GM12801 (cell line): ENCODE measurements around the gene FKRP.

Experiments
- TF ChIP-seq, protein P1 (sequence below): IDR thresholded peaks from one replicate; pipeline ENCODE4 v1.5.1; 2011; ENCODE audit warnings: control low read depth; ENCODE audit not compliant: insufficient read length; ENCODE audit errors: extremely low read depth

The FKRP gene

DNA sequence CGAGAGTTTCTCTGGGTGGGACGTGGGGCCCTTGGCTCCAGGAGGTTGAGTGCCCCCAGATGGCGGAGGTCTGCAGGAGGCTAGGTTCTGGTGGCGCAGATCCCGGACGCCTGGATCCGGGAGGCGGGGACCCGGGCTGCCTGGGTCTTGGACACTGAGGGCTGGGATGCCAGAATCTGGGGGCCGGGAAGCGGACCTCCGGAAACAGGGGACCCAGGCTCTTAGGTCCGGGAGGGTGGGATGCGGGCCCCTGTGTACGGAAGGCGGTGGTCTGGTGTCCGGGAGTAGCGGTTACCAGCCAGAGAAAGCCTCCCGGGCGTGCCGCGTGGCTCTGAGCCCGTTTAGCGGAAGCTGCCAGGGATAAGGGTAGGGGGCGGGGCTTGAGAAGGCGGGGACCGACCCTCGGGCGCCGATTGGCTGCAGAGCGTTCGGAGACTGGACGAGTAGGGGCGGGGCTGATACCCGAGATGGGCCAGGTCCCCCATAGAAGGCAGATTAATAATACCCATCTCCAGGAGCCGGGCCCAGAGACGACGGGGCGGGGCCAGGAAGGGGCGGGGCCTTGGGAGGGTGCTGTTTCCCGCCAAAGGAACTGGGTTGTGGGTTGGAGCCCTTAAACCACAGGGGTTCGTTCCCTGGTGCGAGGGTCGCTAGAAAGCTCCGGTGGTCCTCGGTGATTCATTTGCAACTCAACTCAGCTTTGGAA, 42.6 kb downstream of the FKRP start, which contains the start of gene SLC1A5:
TSS of gene SLC1A5 (minus strand) at position 333 of the 706 bp plus-strand sequence. CDS start 629 bp downstream, outside the sequence.
- TF ChIP-seq, protein P1, sequence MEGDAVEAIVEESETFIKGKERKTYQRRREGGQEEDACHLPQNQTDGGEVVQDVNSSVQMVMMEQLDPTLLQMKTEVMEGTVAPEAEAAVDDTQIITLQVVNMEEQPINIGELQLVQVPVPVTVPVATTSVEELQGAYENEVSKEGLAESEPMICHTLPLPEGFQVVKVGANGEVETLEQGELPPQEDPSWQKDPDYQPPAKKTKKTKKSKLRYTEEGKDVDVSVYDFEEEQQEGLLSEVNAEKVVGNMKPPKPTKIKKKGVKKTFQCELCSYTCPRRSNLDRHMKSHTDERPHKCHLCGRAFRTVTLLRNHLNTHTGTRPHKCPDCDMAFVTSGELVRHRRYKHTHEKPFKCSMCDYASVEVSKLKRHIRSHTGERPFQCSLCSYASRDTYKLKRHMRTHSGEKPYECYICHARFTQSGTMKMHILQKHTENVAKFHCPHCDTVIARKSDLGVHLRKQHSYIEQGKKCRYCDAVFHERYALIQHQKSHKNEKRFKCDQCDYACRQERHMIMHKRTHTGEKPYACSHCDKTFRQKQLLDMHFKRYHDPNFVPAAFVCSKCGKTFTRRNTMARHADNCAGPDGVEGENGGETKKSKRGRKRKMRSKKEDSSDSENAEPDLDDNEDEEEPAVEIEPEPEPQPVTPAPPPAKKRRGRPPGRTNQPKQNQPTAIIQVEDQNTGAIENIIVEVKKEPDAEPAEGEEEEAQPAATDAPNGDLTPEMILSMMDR = no peak

DNA sequence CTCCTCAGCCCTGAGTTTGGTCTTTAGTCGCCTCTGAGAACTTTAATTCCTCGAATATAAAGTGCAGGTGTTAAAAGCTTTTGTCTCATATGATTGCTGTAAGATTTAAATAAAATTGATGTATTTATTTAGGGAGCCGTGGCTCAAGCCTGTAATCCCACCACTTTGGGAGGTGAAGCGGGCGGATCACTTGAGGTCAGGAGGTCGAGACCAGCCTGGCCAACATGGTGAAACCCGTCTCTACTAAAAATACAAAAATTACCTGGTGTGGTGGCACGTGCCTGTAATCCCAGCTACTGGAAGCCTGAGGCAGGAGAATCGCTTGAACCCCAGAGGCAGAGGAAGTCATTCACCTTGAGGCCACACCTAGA, 43.1 kb downstream of the FKRP start:
- TF ChIP-seq, protein P1 = no peak

DNA sequence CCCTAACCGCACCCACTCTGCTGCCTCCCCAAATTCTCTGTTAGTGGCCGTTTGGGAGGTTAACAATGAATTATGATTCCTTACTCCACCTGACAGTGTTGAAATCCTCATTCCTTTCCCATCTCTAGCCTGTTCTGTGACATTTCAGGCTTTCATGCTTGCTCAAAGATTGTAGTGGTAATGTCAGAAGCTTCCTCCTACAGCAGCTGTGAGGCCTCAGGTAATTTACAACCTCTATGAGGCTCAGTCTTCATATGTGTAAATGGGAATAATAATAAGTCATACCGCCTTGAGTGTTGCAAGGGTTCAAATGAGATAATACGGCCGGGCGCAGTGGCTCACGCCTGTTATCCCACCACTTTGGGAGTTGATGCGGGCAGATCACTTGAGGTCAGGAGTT, 43.5 kb downstream of the FKRP start:
- TF ChIP-seq, protein P1 = no peak

- TF ChIP-seq, protein P1 = no peak
These were observed 46.1 kb downstream of the FKRP start for GRCh38 chr19:46791944-46792343.

DNA sequence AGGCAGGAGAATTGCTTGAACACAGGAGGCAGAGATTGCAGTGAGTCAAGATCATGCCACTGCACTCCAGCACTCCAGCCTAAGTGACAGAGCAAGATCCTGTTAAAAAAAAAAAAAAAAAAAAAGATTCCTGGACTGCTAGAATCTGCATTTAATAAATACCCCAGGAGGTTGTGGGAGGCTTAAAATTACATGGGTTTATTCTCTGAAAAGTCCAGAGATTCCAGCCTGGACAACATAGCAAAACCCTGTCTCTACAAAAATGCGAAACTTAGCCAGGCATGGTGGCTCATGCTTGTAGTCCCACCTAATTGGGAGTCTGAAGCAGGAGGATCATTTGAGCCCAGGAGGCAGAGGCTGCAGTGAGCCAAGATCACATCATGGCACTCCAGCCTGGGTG, 52.0 kb downstream of the FKRP start:
- TF ChIP-seq, protein P1 = no peak

DNA sequence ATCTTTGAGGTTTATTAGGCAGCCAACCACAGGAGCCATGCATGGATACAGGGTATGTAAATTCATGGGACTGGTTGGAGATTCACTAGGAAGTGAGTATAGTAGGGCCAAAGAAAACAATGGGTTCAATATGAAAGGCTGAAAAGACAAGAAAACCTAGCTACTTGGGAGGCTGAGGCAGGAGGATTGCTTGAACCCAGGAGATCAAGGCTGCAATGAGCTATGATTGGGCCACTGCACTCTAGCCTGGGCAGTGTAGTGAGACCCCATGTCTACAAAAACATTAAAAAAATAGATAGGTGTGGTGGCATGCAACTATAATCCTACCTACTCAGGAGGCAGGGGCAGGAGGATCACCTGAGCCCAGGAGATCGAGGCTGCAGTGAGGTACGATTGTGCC, 52.9 kb downstream of the FKRP start:
- TF ChIP-seq, protein P1 = no peak

DNA sequence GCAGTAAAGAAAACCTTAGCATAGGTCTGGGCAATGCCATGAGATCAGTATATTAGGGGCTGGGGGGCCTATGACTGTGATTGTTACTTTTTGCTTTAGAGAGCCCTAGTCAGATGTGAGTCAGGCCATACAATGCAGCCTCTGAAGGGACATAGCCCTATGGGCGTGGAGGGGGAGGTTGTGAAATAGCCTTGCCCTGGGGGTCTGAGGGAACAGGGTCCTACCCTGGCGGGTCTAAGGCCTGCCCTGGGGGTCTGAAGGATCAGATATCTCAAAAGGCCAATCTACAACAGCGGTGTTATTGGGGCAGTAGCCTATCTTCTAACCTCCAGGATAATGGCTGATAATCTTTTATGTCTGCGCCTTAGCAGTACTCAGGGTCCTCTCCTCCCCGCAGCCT, 56.3 kb downstream of the FKRP start:
- TF ChIP-seq, protein P1 = no peak
